ENCODE data around the gene ADARB2. TPM values are rescaled to one million over a fixed set of nuclear protein-coding genes. Genes with fewer than 3 reads are reported as not detected.

The ADARB2 gene
- total and polyA plus RNA-seq, 4 donors = 0.22 to 1.3 (median 0.55) TPM

- no peak overlapping the region for H3K27ac ChIP-seq (ENCODE audit: low read depth in 1 of 2, low read length in 1 of 2)
- H3K9ac ChIP-seq (ENCODE audit: insufficient read depth in 1 of 2, low read length in 2 of 2) = no peak overlapping the region
- TF ChIP-seq CTCF (IDR thresholded peaks at IDR 0.05; ENCODE audit: control extremely low read depth, extremely low read depth) = no peak
- DNase-seq (no peak), ATAC-seq (ENCODE audit: insufficient read depth, low FRiP score) (no peak)
- H3K4me1 ChIP-seq (ENCODE audit: control insufficient read depth in 5 of 5, insufficient read depth in 5 of 5, low read length in 5 of 5) = peaks cover 0 to 15% (median 0%) of the 10 kb centered on the region in 5 donors
- H3K36me3 ChIP-seq (ENCODE audit: control insufficient read depth in 4 of 4, insufficient read depth in 4 of 4, low read length in 4 of 4) = no peaks in the 10 kb centered on the region
- H3K9me3 ChIP-seq (ENCODE audit: control insufficient read depth in 4 of 4, insufficient read depth in 3 of 4, low read length in 3 of 4) = peaks cover 0 to 3% (median 0%) of the 10 kb centered on the region in 4 donors
- H3K4me3 ChIP-seq = no peak overlapping the region
- WGBS, 2 donors = 80 to 89% methylated on average over 7 of the region's 7 CpGs
- no peaks in the 10 kb centered on the region for H3K27me3 ChIP-seq (ENCODE audit: control insufficient read depth in 3 of 3, insufficient read depth in 3 of 3, low read length in 2 of 3)
These were observed 189.2 kb downstream of the ADARB2 start for GRCh38 chr10:1548146-1548545.

- Histone ChIP-seq H3K9ac (ENCODE audit: insufficient read depth in 1 of 2, low read length in 2 of 2) (no peak overlapping the region), H3K27me3 (ENCODE audit: control insufficient read depth in 3 of 3, insufficient read depth in 3 of 3, low read length in 2 of 3) (no peaks in the 10 kb centered on the region), H3K4me1 (ENCODE audit: control insufficient read depth in 5 of 5, insufficient read depth in 5 of 5, low read length in 5 of 5) (peaks cover 0 to 7% (median 0%) of the 10 kb centered on the region in 5 donors), H3K27ac (ENCODE audit: low read depth in 1 of 2, low read length in 1 of 2) (no peak overlapping the region), H3K36me3 (ENCODE audit: control insufficient read depth in 4 of 4, insufficient read depth in 4 of 4, low read length in 4 of 4) (no peaks in the 10 kb centered on the region), H3K9me3 (ENCODE audit: control insufficient read depth in 4 of 4, insufficient read depth in 3 of 4, low read length in 3 of 4) (peaks cover 0 to 3% (median 0%) of the 10 kb centered on the region in 4 donors), H3K4me3 (no peak overlapping the region)
- WGBS, 2 donors = 75% methylated on average over 19 of the region's 19 CpGs
- no peak for TF ChIP-seq CTCF (IDR thresholded peaks at IDR 0.05; ENCODE audit: control extremely low read depth, extremely low read depth)
- ATAC-seq (ENCODE audit: insufficient read depth, low FRiP score) (no peak), DNase-seq (no peak)
These were observed 190.8 kb downstream of the ADARB2 start for GRCh38 chr10:1546431-1547110.

- peak in 1 of 3 donors; percentile 4 for DNase-seq
- TF ChIP-seq CTCF (IDR thresholded peaks at IDR 0.05; ENCODE audit: control extremely low read depth, extremely low read depth) = no peak
- WGBS, 2 donors = 79 to 87% methylated on average over 7 of the region's 7 CpGs
- Histone ChIP-seq H3K4me1 (ENCODE audit: control insufficient read depth in 5 of 5, insufficient read depth in 5 of 5, low read length in 5 of 5) (peaks cover 0 to 3% (median 0%) of the 10 kb centered on the region in 5 donors), H3K27me3 (ENCODE audit: control insufficient read depth in 3 of 3, insufficient read depth in 3 of 3, low read length in 2 of 3) (no peaks in the 10 kb centered on the region), H3K36me3 (ENCODE audit: control insufficient read depth in 4 of 4, insufficient read depth in 4 of 4, low read length in 4 of 4) (no peaks in the 10 kb centered on the region), H3K9me3 (ENCODE audit: control insufficient read depth in 4 of 4, insufficient read depth in 3 of 4, low read length in 3 of 4) (peaks cover 0 to 3% (median 0%) of the 10 kb centered on the region in 4 donors), H3K4me3 (no peak overlapping the region), H3K9ac (ENCODE audit: insufficient read depth in 1 of 2, low read length in 2 of 2) (no peak overlapping the region), H3K27ac (ENCODE audit: low read depth in 1 of 2, low read length in 1 of 2) (no peak overlapping the region)
- ATAC-seq (ENCODE audit: insufficient read depth, low FRiP score) = no peak
These were observed 191.8 kb downstream of the ADARB2 start for GRCh38 chr10:1545524-1545923.
